Measurements from ENCODE around the gene NLRP5.

NLRP5 gene

DNA sequence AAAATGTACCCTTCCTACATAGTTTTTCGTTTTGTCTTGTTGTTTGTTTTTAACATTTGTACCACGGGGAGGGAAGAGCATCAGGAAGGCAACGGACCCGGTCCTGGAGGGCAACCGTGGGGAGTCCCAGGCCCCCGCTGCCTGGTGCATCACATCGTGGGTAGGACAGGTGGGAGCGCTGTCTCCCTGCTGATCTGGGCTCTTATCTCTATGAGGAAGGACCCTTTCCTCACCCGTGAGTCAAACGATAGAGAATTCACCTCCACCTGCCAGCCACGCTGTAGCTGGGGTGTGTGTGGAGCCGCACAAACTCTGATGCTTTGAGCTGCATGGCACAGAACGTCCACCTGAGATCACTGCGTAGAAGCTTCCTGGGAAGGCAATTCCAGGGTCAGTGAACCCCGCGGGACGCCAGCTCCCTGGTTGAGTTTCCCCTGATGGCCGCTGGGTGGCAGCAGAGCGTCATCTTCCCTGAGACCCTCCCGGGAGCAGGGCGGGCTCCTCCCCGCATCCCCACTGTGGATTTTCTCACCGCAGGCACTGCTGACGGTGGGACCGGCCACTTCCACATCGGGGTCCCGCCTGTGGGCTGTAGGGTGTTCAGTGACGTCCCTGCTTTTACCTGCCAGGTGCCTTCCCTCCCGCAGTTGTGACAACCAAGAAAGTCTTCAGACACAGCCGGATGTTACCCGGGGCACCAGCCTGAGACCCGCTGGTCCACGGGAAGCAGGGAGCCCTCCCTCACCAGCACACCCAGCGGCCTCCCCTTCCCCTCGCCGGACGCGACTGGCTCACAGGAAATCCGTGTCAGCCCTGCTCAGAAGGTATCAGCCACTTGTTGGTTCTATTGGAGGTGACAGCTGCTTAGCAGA is 79.8 kb downstream of the NLRP5 start:
- peak; percentile 6 for DNase-seq (ENCODE audit: low read depth)
- TF ChIP-seq, protein P1, sequence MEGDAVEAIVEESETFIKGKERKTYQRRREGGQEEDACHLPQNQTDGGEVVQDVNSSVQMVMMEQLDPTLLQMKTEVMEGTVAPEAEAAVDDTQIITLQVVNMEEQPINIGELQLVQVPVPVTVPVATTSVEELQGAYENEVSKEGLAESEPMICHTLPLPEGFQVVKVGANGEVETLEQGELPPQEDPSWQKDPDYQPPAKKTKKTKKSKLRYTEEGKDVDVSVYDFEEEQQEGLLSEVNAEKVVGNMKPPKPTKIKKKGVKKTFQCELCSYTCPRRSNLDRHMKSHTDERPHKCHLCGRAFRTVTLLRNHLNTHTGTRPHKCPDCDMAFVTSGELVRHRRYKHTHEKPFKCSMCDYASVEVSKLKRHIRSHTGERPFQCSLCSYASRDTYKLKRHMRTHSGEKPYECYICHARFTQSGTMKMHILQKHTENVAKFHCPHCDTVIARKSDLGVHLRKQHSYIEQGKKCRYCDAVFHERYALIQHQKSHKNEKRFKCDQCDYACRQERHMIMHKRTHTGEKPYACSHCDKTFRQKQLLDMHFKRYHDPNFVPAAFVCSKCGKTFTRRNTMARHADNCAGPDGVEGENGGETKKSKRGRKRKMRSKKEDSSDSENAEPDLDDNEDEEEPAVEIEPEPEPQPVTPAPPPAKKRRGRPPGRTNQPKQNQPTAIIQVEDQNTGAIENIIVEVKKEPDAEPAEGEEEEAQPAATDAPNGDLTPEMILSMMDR (IDR thresholded peaks at IDR 0.05; ENCODE audit: low read depth, low read length, missing control alignments): peak; percentile 86
- peak overlapping the region; percentile 13 for H3K4me3 ChIP-seq (ENCODE audit: low read depth, low read length)
- in situ Hi-C loops (cut with HindIII; ENCODE audit: low sequenced_read_pairs): loop anchor here (5.0 kb wide), 1 partner anchor 106 kb away; no protein-coding TSS in a partner anchor

DNA sequence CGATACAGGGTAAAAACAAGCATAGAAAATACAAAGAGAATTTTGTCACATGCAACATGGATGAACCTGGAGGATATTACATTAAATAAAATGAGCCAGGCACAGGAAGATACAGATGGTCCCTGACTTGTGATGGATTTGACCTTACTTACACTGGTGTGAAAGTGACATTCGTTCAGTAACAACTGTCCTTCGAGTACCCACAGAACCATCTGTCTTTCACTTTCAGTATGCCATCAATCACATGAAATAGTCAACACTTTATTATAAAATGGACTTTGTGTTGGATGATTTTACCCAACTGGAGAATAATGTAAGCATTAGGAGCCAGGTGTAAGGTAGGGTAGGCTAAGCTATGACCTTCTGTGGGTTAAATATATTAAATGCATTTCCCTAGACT is 83.1 kb downstream of the NLRP5 start:
- no peak overlapping the region for H3K4me3 ChIP-seq (ENCODE audit: low read depth, low read length)
- TF ChIP-seq, protein P1 (IDR thresholded peaks at IDR 0.05; ENCODE audit: low read depth, low read length, missing control alignments): no peak
- in situ Hi-C loops (cut with HindIII; ENCODE audit: low sequenced_read_pairs): loop anchor here (5.0 kb wide), 1 partner anchor 103 kb away; no protein-coding TSS in a partner anchor
- DNase-seq (ENCODE audit: low read depth): no peak

DNA sequence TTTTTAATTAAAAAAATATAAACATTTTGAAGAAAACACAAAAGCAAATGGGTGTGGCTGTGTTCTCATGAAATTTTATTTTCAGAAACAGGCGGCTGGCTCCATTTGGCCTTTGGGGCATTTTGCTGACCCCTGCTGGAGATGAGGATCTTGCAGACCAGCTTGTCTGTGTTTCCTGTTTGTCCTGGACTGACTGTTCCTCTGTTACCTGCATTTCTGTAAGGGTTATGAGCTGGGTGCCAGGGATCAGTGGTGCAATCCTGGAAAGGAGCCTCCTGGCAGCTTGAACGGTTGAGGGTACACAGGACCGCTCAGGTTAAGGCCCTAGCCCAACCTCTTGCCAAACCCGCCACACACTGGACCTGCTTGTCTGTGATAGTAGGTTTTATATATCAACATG is 84.6 kb downstream of the NLRP5 start:
- in situ Hi-C loops (cut with HindIII; ENCODE audit: low sequenced_read_pairs): no loop called here
- no peak for DNase-seq (ENCODE audit: low read depth)
- H3K4me3 ChIP-seq (ENCODE audit: low read depth, low read length): no peak overlapping the region
- TF ChIP-seq, protein P1 (IDR thresholded peaks at IDR 0.05; ENCODE audit: low read depth, low read length, missing control alignments): peak; percentile 9

DNA sequence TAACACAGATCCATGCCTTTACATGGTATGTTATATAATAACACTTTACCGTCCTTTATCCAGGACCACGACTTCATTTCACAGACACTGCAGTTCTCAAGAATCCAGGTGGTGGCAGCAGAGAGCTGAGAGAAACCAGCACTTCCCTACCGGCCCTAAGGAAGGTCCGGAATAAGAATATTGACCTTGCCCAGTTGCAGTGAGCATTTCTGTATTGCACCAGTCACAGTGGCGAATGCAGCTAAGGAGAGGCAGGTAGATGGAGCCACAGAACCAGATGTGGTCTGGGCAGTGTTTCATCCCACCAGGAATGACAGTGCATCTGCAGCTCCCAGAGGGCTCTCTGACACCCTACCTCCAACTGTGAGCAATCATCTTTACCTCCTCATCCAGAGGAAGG is 89.9 kb downstream of the NLRP5 start:
- DNase-seq (ENCODE audit: low read depth): peak; percentile 33
- in situ Hi-C loops (cut with HindIII; ENCODE audit: low sequenced_read_pairs): no loop called here
- TF ChIP-seq, protein P1 (IDR thresholded peaks at IDR 0.05; ENCODE audit: low read depth, low read length, missing control alignments): peak; percentile 89
- no peak overlapping the region for H3K4me3 ChIP-seq (ENCODE audit: low read depth, low read length)

DNA sequence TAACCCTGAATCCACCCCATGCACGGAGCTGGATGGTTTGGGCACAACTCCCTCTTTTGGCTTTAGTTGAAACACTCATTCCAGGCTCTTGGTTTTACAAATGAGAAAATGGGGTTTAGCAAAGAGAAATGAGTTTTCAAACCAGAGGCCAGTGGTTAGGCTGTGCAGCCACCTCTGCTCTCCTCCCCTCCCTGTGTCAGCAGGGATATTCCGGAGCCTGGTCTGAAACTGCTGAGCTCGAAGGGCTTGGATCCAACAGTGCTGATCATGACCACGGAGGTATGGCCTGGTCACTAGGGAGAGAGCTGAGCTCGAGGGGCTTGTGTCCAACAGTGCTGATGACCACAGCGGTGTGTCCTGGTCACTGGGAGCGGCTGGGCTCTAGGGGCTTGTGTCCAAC is 93.0 kb downstream of the NLRP5 start:
- H3K4me3 ChIP-seq (ENCODE audit: low read depth, low read length): no peak overlapping the region
- TF ChIP-seq, protein P1 (IDR thresholded peaks at IDR 0.05; ENCODE audit: low read depth, low read length, missing control alignments): no peak
- in situ Hi-C loops (cut with HindIII; ENCODE audit: low sequenced_read_pairs): no loop called here
- DNase-seq (ENCODE audit: low read depth): no peak

DNA sequence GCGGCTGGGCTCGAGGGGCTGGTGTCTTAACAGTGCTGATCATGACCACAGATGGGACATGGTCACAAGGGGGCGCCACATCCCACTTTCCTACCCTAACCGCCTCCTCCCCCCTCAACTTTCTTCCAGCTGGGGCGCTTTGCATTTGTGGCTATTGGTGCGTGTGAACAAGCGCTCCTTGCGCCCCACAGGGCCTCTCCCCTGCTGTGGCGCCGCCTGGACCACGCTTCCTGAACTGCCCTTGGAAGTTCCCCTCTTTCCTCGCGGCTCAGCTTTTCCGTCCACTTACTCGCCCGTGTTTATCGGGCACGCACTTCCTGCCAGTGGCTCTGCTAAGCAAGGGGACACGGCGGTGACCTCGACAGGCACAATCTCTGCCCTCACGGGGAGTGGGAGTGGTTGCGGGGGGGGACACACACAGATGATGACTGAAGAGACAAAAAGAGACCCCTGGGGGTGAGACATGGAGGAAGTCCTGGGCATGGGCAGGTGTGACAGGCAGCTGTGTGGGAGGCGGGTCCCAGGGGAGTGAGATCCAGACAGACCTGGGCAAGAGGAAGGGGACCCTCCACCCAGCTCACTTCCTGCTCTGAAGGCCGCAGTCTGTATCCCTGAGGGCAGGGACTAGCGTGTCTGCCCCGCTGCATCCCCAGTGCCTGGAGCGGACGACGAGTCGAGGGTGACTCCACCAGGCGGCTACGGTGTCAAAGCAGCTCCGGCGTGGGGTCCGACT is 94.3 kb downstream of the NLRP5 start:
- TF ChIP-seq, protein P1 (IDR thresholded peaks at IDR 0.05; ENCODE audit: low read depth, low read length, missing control alignments): peak; percentile 56
- in situ Hi-C loops (cut with HindIII; ENCODE audit: low sequenced_read_pairs): no loop called here
- DNase-seq (ENCODE audit: low read depth): peak; percentile 33
- H3K4me3 ChIP-seq (ENCODE audit: low read depth, low read length): peak overlapping the region; percentile 26

Data from astrocyte of the cerebellum (primary cell).